DMS79 (cell line): Measurements from ENCODE around the gene SLC5A5.
A peak's percentile ranks its signal among the peaks of the same experiment; 100 is the strongest.

ENCODE experiments used
- DNase-seq: peaks from one replicate; lab custom pipeline; 2025; lab: John Stamatoyannopoulos, UW

SLC5A5 gene

DNA sequence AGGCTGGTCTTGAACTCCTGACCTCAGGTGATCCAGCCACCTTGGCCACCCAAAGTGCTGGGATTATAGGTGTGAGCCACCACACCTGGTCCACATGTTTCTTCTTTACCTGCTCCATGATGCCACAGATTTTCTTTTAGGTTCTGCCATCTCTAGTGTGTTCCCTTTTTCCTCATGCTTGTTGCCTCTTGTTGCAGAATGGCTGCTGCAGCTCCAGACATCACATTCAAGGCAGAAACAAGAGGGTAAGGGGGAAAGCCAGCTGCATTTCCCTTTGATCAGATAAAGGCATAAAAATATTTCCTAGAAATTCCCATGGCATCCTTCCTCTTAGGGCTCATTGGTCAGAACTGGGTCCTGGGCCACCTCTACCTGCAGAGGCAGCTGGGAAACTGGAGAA, 48.8 kb downstream of the SLC5A5 start:
- no peak for DNase-seq

DNA sequence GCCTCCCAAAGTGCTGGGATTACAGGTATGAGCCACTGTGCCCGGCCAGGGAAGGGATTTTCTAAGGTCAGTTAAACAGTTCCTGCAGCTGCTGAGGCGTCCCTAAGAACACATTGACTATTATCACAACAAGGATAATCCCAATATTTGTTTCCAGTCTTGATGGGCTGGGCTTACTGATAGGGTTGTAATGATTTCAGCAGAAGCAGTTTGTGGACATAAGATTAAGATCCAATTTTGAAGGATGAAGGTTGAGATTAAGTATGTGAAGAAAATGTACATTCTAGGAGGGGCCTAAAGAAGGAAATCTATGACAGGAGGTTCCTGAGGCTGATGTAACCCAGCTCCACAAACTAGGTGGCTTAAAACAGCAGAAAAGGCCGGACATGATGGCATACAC, 50.4 kb downstream of the SLC5A5 start:
- DNase-seq, result no peak

DNA sequence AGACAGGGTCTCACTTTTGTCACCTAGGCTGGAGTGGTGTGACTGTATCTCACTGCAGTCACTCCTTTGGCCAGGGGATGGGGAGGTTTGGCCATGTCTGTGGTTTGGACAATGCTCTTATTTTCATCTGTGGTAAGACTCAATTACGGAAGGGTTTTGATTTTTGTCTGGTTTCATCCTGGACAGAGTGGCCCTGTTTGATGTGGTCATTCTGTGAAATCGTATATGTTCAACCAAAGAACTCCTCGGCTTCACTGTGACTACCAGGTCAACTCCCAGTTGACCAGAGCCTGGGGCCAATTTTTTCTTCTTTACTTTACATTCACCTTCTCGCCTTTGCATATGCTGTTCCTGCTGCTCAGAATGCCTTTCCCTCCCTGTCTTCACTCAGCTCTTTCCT, 54.3 kb downstream of the SLC5A5 start:
- no peak for DNase-seq

DNA sequence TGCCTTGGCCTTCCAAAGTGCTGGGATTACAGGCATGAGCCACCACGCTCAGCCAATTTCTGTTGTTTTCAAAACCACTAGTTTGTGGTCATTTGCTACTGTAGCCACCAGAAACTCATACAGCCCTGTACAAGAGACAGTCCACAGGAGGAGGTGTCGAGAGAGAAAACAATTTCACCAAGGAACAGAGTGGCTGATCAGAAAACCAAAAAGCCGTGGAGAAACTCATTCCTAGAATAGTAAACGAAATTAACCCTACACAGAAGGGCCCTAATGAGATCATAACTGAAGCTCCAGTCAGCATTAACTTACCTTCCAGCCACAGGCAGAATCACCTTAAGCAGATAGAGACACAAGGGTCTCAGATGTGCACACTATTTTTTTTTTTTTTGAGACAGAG, 57.3 kb downstream of the SLC5A5 start:
- DNase-seq, result no peak

DNA sequence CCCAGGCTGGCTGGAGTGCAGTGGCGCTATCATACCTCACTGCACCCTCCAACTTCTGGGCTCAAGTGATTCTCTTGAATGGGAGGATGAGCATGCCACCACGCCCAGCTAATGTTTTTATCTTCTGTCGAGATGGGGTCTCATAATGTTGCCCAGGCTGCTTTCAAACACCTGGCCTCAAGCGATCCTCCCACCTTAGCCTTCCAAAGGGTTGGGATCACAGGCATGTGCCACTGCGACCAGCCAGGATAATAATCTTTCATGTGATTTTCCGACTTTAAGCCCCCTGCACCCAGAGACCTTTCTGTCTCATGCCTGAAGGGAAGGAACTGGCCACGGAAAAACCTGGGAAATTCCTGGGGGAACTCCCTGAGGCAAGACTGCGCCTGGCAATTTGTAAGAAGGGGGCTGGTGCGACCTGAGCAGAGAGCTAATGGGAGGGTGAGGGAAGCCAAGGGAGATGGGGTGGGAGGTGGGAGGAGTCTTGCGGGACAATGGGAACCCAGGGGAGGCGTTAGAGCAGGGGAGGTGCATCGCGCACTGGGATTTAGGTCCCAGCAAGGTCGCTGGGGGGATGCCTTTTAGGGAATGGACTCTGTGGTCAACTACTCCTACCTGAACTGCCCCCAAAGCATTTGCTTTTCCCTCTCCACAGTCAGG, 59.9 kb downstream of the SLC5A5 start:
- peak; percentile 38 for DNase-seq

DNA sequence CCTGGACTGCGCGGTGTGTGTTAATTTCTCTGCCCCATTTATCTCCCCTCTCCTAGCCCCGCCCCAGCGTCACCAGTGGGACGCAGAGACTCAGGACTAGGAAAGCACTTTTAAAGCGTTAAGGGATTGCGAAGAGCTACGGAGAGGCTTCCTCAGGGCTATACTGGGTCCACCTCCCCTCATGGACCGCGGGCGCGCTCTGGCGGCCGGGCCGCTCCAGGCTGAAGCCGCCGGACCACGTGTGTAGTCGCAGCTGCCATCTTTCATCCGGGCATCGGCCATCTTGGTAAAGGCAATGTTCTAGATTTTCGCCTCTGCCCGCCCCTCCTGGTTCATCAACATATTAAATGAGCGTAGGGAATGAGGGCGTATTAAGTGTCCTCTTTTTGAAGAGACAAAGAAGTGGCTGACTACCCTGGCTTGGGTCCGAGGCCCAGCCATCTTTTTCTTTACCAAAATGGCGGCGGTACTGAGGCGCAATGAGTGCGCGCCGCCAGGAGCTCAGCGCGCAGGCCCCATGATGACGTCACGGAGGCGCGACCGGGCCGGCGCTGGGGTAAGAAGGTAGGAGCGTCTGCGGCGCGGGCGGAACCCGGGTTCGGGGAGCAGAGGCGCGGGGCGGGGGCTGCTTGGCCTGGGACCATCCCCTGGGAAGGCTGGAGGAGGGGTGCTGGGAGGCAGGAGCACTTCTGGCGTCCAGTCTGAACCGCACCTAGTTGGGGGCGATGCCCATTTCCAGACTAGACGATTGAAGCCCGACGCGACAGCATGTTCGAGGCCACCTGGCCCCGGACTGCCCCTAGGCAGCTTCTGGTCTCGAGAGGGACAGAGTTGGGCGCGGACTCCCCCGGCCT, 61.0 kb downstream of the SLC5A5 start, which contains the start of gene CCDC124:
TSS of gene CCDC124 (plus strand) at position 531 of the 854 bp plus-strand sequence. CDS start 3,406 bp downstream, outside the sequence.
- peak; percentile 88 for DNase-seq

DNA sequence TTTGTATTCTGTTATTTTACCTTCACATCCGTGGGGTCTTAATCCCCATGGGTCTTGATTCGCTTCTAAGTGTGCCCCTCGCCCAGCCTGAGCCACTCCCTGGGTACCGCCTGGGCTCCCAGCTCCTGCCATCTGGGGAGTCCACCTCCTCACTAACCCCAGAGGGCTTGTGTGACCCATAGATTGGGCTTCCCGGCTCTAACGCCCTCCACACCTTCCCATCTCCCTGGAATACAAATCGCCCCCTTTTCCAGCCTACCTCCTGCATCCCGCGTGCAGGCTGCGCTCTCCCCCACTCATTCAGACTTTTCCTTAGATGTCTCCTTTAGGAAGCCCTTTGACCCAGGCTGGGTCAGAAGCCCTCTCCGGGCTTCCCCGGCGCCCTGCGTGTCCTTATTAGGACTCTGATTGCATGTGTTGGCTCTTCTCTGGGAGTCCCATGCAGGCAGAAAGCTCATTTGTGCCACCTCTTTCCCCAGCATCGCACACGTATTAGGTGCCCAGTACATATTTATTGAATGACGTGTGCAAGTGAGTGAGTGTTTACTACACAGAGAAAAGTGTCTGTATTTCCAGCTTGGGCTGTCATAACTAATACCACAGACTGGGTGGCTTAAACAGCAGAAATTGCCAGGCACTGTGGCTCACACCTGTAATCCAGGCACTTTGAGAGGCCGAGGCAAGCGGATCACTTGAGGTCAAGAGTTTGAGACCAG, 61.8 kb downstream of the SLC5A5 start:
- no peak for DNase-seq

DNA sequence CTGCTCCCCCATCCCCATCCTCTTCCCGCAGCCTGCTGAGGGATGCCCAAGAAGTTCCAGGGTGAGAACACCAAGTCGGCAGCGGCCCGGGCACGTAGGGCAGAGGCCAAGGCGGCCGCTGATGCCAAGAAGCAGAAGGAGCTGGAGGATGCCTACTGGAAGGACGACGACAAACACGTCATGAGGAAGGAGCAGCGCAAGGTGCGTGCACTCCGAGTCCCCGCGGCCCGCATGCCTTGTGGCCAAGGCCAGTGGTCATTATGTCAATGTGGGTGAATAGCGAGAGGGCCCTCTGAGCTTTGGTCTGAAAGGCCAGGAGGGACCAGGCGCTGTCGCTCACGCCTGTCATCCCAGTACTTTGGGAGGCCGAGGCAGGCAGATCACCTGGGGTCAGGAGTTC, 64.6 kb downstream of the SLC5A5 start:
- DNase-seq, result no peak

DNA sequence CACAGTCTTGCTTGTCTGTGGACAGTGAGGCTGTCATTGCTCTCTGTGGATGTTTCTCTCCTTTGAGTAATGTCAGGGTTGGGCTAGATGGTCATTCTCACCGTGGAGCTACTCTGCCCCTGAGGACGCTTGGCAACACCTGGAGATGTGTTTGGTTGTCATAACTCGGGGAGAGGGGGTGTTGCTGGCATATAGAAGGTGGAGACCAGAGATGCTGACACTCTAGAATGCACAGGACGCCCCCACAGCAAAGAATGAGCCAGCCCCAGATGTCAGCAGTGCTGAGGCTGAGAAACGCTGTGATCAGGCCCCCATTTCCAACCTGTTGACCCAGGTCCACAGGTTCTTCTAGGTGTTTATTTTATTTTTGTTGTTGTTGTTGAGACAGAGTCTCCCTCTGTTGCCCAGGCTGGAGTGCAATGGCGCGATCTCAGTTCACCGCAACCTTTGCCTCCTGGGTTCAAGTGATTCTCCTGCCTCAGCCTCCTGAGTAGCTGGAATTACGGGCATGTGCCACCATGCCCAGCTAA, 65.7 kb downstream of the SLC5A5 start:
- no peak for DNase-seq

DNA sequence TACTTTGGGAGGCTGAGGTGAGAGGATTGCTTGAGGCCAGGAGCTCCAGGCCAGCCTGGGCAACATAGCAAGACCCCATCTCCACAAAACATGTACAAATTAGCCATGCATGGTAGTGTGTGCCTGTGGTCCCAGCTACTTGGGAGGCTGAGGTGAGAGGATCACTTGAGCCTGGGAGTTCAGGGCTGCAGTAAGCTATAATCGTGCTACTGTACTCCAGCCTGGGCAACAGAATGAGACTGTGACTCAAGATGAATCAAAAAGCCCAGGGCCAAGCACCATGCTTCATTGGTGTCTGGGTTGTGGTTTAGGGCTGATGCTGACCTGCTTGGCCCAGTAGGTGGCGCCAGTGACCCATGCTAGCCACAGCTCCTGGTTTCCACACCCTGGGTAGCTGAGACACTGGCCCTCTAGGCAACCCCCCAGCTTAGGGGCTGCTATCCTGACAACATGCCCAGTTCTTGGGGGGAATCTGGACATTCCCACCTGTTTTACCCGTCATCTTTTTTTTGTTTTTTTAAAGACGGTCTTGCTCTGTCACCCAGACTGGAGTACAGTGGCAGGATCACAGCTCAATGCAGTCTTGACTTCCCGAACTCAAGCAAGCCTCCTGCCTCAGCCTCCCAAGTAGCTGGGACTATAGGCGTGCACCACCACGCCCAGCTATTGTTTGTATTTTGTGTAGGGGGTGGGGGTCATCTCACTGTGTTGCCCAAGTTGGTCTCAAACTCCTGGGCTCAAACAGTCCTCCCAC, 66.5 kb downstream of the SLC5A5 start:
- peak; percentile 34 for DNase-seq

DNA sequence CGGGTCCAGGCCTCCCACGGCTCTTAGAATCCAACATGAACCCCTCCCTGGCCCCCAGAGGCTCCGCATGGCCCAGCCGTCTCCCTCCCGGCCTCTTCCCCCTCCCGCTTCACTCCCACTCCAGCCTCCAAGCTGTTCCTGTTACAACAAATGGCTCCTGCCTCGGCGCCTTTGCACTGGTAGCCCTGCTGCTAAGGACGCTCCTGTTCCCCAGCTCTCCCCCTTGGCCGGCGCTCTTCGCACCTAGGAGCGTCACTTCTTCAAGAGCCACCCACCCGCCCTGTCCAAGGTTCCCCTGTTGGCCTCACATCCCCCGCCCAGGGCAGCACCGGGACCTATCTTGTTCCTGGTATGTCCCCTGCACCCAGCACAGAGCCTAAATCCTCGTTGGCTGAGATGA, 70.4 kb downstream of the SLC5A5 start:
- DNase-seq, result no peak

DNA sequence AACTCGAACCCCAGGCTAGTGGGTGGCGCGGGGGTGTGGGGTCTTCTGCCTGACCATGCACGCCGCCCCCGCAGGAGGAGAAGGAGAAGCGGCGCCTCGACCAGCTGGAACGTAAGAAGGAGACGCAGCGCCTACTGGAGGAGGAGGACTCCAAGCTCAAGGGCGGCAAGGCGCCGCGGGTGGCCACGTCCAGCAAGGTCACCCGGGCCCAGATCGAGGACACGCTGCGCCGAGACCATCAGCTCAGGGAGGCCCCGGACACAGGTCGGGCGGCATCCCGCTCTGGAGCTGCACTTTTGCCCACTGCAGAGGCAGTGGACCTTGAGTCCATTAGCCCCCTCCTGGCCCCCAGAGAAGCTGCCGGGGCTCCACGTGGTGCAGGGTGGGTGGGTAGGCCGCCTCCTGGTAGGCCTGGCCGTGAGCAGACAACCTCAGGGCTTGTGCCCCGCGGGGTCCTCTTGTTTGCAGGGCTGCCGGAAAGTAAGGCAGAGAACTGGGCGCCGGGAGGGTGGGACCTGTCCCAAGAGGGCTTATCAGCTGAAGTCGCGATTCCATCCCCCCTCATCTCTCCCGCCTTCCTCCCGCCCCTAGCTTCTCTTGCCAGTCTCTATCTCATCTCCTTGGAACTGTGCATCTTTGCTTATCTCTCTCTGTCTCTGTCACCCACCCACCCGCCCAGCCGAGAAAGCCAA, 71.0 kb downstream of the SLC5A5 start:
- no peak for DNase-seq

DNA sequence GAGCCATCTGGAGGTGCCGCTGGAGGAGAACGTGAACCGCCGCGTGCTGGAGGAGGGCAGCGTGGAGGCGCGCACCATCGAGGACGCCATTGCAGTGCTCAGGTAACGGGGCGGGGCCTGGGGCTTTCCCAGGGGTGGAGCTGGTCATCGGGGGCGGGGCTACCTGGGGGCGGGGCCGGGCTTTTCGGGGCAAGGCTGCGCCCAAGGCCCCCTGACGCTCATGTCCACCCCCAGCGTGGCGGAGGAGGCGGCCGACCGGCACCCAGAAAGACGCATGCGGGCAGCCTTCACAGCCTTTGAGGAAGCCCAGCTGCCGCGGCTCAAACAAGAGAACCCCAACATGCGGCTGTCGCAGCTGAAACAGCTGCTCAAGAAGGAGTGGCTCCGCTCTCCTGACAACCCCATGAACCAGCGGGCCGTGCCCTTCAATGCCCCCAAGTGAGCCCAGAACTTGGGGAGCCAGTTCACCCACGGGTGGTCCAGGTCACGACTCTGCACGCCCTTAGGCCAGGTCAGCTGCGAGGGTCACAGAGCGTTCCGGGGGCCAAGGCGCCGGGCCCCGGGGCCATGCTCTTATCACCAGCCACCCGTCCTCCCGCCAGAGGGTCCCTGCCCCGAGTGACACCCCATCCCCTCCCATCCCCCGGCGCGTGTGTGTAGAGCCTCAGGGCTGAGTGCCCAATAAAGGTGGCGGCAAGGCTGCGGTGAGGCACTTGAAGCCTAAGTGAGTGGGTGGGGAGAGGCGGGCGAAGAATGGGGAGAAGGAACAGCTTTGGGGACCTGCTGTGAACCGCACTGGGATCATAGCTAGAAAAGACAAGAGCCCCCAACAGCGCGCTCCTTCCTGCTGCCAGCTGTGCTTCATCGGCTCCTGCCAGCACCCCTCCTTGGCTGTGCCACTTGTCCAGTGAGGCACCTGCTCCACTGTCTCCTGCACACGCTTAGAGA, 71.8 kb downstream of the SLC5A5 start:
- peak; percentile 36 for DNase-seq

DNA sequence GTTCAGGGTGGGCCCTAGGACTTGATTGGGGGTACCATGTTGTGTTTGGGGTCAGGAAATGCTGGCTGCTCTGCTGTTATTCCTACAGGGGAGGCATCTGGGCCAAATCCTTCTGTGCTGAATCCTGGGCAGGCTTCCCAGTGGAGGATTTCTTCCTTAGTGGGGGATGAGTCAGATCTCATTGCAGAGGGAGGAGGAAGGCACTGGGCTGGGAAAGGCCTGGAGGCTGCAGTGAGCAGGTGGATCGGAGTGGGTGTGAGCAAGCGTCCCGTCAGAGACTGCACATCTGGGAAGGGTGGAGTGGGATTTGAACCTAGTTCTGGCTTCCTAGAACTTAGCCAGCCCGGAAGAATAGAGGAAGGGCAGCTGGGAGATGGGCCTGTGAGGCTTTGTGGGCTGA, 72.6 kb downstream of the SLC5A5 start:
- no peak for DNase-seq
